SK-N-SH (cell line): Measurements from ENCODE around the gene TBX21. TPM values are rescaled to one million over a fixed set of nuclear protein-coding genes. Genes with fewer than 3 reads are reported as not detected.

Source experiments
- CTCF ChIA-PET: fragments of 300-600, 350-600 bp; formaldehyde crosslinking; extraction: SDS; loops from one replicate; lab custom pipeline; 2021; lab: Yijun Ruan, JAX
- POLR2A ChIA-PET: fragments of 350-600 bp; sonication (Branson Sonifier 250); formaldehyde crosslinking; extraction: SDS; loops from one replicate; lab custom pipeline; 2020; ENCODE audit warnings: antibody characterized with exemption, inconsistent platforms; lab: Yijun Ruan, JAX
- DNase-seq: peaks from one replicate; pipeline ENCODE4 v3.0.0; 2012
- H2AFZ ChIP-seq: fragments of 200-600 bp; sonication (generic); 2 replicates; pipeline ENCODE4 v1.8.1; 2016; ENCODE audit warnings: antibody characterized with exemption, mild to moderate bottlenecking, low read depth
- H3F3A ChIP-seq: fragments of 200-600 bp; sonication (generic); replicated peaks from 2 replicates; pipeline ENCODE3; 2016; ENCODE audit warnings: antibody characterized with exemption, mild to moderate bottlenecking; ENCODE audit not compliant: insufficient read depth
- H3K27ac ChIP-seq, 2 experiments: fragments of 200-500 bp in 1 of 2; fragments of 200-600 bp in 1 of 2; sonication (Bioruptor generic) in 1 of 2; sonication (generic), shearing (Covaris generic) in 1 of 2; 2 replicates each; pipeline versions ENCODE4 v1.5.1 to v1.6.1; 2014 to 2016; ENCODE audit warnings: low read depth in 2 of 2, inconsistent platforms in 1 of 2, low read length in 1 of 2, mild to moderate bottlenecking in 1 of 2, mixed read lengths in 1 of 2
- H3K27me3 ChIP-seq: fragments of 200-600 bp; sonication (generic), shearing (Covaris generic); 2 replicates; pipeline ENCODE4 v1.6.1; 2016; ENCODE audit warnings: mixed run types; ENCODE audit not compliant: insufficient read depth
- H3K36me3 ChIP-seq, 2 experiments: fragments of 200-500 bp in 1 of 2; fragments of 200-600 bp in 1 of 2; sonication (Bioruptor generic) in 1 of 2; sonication (generic) in 1 of 2; replicated peaks in 1 of 2; 2 replicates each; pipeline versions ENCODE3 to v1.5.1; 2014 to 2016; ENCODE audit warnings: low read length in 1 of 2, mild to moderate bottlenecking in 1 of 2; ENCODE audit not compliant: insufficient read depth in 2 of 2, control insufficient read depth in 1 of 2
- H3K4me1 ChIP-seq, 2 experiments: fragments of 200-500 bp in 1 of 2; fragments of 200-600 bp in 1 of 2; sonication (Bioruptor generic) in 1 of 2; sonication (generic), shearing (Covaris generic) in 1 of 2; 2 replicates each; pipeline versions ENCODE4 v1.5.1 to v1.6.1; 2014 to 2016; ENCODE audit warnings: low read depth in 1 of 2, low read length in 1 of 2, mixed run types in 1 of 2; ENCODE audit not compliant: insufficient read depth in 2 of 2, control insufficient read depth in 1 of 2
- H3K4me2 ChIP-seq: fragments of 200-600 bp; sonication (generic), shearing (Covaris generic); 2 replicates; pipeline ENCODE4 v1.6.1; 2017; ENCODE audit warnings: mixed run types
- H3K4me3 ChIP-seq, 2 experiments: fragments of 200-500 bp in 1 of 2; fragments of 200-600 bp in 1 of 2; sonication (Bioruptor generic) in 1 of 2; sonication (generic), shearing (Covaris generic) in 1 of 2; 2 replicates each; pipeline versions ENCODE4 v1.5.1 to v1.8.1; 2014 to 2016; ENCODE audit warnings: low read depth in 2 of 2, inconsistent platforms in 1 of 2, low read length in 1 of 2, mild to moderate bottlenecking in 1 of 2, mixed read lengths in 1 of 2, moderate library complexity in 1 of 2
- H3K79me2 ChIP-seq: fragments of 200-600 bp; sonication (generic); 2 replicates; pipeline ENCODE4 v1.8.1; 2017; ENCODE audit warnings: mild to moderate bottlenecking; ENCODE audit not compliant: insufficient read depth
- H3K9ac ChIP-seq: fragments of 200-600 bp; sonication (generic); 2 replicates; pipeline ENCODE4 v1.6.1; 2017; ENCODE audit warnings: mixed run types
- H3K9me2 ChIP-seq: fragments of 200-600 bp; sonication (generic); 2 replicates; pipeline ENCODE4 v1.6.1; 2017; ENCODE audit warnings: mixed run types
- H3K9me3 ChIP-seq: fragments of 200-600 bp; sonication (generic); 2 replicates; pipeline ENCODE4 v1.6.1; 2017; ENCODE audit warnings: mixed run types, mild to moderate bottlenecking, moderate library complexity
- H4K20me1 ChIP-seq: fragments of 200-600 bp; sonication (generic); 2 replicates; pipeline ENCODE4 v1.6.1; 2017; ENCODE audit warnings: mild to moderate bottlenecking, mixed run types; ENCODE audit not compliant: insufficient read depth
- CHD2 ChIP-seq: fragments of 150-350 bp; IDR thresholded peaks from 2 replicates; pipeline ENCODE4 v1.6.1; 2018; ENCODE audit warnings: low read length; ENCODE audit not compliant: partially characterized antibody
- ELF1 ChIP-seq: IDR thresholded peaks from 2 replicates; pipeline ENCODE4 v1.4.0; 2012
- EP300 ChIP-seq, 2 experiments: IDR thresholded peaks; 2 replicates each; pipeline versions ENCODE4 v1.4.0 to v1.6.1; 2012; ENCODE audit warnings: borderline replicate concordance in 1 of 2, low read depth in 1 of 2, low read length in 1 of 2
- EZH2phosphoT487 ChIP-seq: fragments of 200-600 bp; sonication (generic); IDR thresholded peaks from 2 replicates; pipeline ENCODE4 v1.6.1; 2017; ENCODE audit warnings: low read depth, mixed run types, mild to moderate bottlenecking, antibody characterized with exemption, moderate library complexity, borderline replicate concordance
- FOSL2 ChIP-seq: IDR thresholded peaks from 2 replicates; pipeline ENCODE4 v1.4.0; 2012; ENCODE audit warnings: low read depth, mild to moderate bottlenecking, moderate library complexity, borderline replicate concordance
- FOXJ3 ChIP-seq: sonication (generic); formaldehyde crosslinking; IDR thresholded peaks from 2 replicates; pipeline ENCODE4 v1.5.1; 2020; ENCODE audit warnings: mild to moderate bottlenecking, missing genetic modification reagents
- GABPA ChIP-seq: IDR thresholded peaks from 2 replicates; pipeline ENCODE4 v1.4.0; 2012; ENCODE audit warnings: low read depth, mild to moderate bottlenecking
- GATA2 ChIP-seq: sonication (generic); formaldehyde crosslinking; IDR thresholded peaks from 2 replicates; pipeline ENCODE4 v1.5.0; 2020; ENCODE audit warnings: mild to moderate bottlenecking, missing genetic modification reagents
- MEF2A ChIP-seq: IDR thresholded peaks from 2 replicates; pipeline ENCODE4 v1.4.0; 2012; ENCODE audit warnings: low read depth, borderline replicate concordance
- MXI1 ChIP-seq: IDR thresholded peaks from 2 replicates; pipeline ENCODE4 v1.6.1; 2012; ENCODE audit warnings: mild to moderate bottlenecking, low read depth, low read length, improper control_type of control experiment
- NFIC ChIP-seq: IDR thresholded peaks from 2 replicates; pipeline ENCODE4 v1.4.0; 2012; ENCODE audit warnings: borderline replicate concordance
- NRF1 ChIP-seq: IDR thresholded peaks from 2 replicates; pipeline ENCODE4 v1.6.1; 2012; ENCODE audit warnings: low read depth, mild to moderate bottlenecking, low read length
- POLR2AphosphoS5 ChIP-seq: IDR thresholded peaks from 2 replicates; pipeline ENCODE4 v1.6.1; 2012; ENCODE audit warnings: low read depth, low read length
- RCOR1 ChIP-seq: fragments of 150-350 bp; IDR thresholded peaks from 2 replicates; pipeline ENCODE4 v1.6.1; 2017; ENCODE audit warnings: antibody characterized with exemption, low read length
- RFX5 ChIP-seq: IDR thresholded peaks from 2 replicates; pipeline ENCODE4 v1.6.1; 2012; ENCODE audit warnings: mild to moderate bottlenecking, improper control_type of control experiment, low read length
- SIN3A ChIP-seq: IDR thresholded peaks from 2 replicates; pipeline ENCODE4 v1.6.1; 2012; ENCODE audit warnings: low read depth, mild to moderate bottlenecking, low read length, moderate library complexity, borderline replicate concordance
- SMC3 ChIP-seq: IDR thresholded peaks from 2 replicates; pipeline ENCODE4 v1.6.1; 2012; ENCODE audit warnings: low read depth, low read length, improper control_type of control experiment
- TAF1 ChIP-seq: IDR thresholded peaks from 2 replicates; pipeline ENCODE4 v1.6.1; 2012; ENCODE audit warnings: low read depth, mild to moderate bottlenecking, low read length, moderate library complexity, borderline replicate concordance
- WGBS: methylation state at CpG from one replicate; pipeline ENCODE4 v1.1.6; 2017; ENCODE audit warnings: low lambda C conversion rate; 5-methylcytosine and 5-hydroxymethylcytosine counted together
- polyA plus RNA-seq, 3 experiments: library from polyadenylated mRNA; depleted of rRNA; stranded (reverse); fragments of >200 nt; gene quantifications; 2 replicates each; pipeline ENCODE4 v1.2.3, GENCODE V29; 2012
- TF ChIP-seq, protein P1 (sequence below): IDR thresholded peaks from 2 replicates; pipeline ENCODE4 v1.4.0; 2012; ENCODE audit warnings: low read depth
- TF ChIP-seq, protein P2 (sequence below): fragments of 150-350 bp; IDR thresholded peaks from 2 replicates; pipeline ENCODE4 v1.6.1; 2016; ENCODE audit warnings: mild to moderate bottlenecking, low read depth, low read length

TBX21 gene
- polyA plus RNA-seq, 1 of the 3 experiments (the other 2 are of a cell fraction): not detected

DNA sequence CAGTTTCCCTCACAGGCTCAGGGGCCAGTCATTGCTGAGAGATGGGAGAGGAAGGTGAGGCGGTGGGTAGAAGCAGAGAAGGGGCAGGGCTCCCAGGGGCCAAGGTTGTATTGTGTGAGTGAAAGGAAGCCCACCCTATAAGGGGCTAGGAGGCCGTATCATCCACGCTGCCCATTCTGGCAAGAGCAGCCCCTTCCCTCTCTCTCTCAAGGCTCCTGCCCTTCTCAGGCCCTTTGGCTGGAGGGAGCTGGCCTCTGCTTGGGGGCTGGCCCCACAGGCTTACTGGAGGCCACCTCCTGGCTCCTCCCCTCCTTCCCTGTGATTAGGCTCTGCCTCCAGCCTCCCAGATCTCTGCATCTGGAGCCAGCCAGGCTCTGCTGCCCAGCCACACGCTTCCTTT is 31.4 kb upstream of the TBX21 start:
- Histone ChIP-seq H3K79me2 (no peaks in the 10 kb centered on the region), H2AFZ (no peak overlapping the region), H3K9me3 (no peaks in the 10 kb centered on the region)
- CTCF ChIA-PET: interaction anchor here (1.0 to 11.3 kb wide), 6 partner anchors 11 to 89 kb away, joined by 3 to 211 read pairs (median 84); partner anchors contain the start of gene TBX21
- TF ChIP-seq FOSL2: no peak
- no peak for TF ChIP-seq EZH2phosphoT487
- TF ChIP-seq MEF2A: no peak
- no peak for TF ChIP-seq SIN3A
- no peak for TF ChIP-seq RCOR1
- no peak for TF ChIP-seq MXI1
- TF ChIP-seq CHD2: no peak
- TF ChIP-seq GABPA: no peak
- TF ChIP-seq SMC3: no peak
- no peak for TF ChIP-seq TAF1
- TF ChIP-seq, protein P1, sequence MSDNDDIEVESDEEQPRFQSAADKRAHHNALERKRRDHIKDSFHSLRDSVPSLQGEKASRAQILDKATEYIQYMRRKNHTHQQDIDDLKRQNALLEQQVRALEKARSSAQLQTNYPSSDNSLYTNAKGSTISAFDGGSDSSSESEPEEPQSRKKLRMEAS: no peak
- TF ChIP-seq FOXJ3 (CRISPR knock-in tag): no peak
- TF ChIP-seq ELF1: no peak
- no peak for TF ChIP-seq EP300 (IDR thresholded peaks at IDR 0.05; ENCODE audit: borderline replicate concordance in 1 of 2, low read depth in 1 of 2, low read length in 1 of 2)
- TF ChIP-seq GATA2 (CRISPR knock-in tag): no peak
- TF ChIP-seq RFX5: no peak
- TF ChIP-seq, protein P2, sequence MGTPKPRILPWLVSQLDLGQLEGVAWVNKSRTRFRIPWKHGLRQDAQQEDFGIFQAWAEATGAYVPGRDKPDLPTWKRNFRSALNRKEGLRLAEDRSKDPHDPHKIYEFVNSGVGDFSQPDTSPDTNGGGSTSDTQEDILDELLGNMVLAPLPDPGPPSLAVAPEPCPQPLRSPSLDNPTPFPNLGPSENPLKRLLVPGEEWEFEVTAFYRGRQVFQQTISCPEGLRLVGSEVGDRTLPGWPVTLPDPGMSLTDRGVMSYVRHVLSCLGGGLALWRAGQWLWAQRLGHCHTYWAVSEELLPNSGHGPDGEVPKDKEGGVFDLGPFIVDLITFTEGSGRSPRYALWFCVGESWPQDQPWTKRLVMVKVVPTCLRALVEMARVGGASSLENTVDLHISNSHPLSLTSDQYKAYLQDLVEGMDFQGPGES: no peak
- no peak for TF ChIP-seq NFIC
- TF ChIP-seq NRF1: no peak
- TF ChIP-seq POLR2AphosphoS5: no peak
- TF ChIP-seq, all 33 proteins: peak for 0
- H3K27me3 ChIP-seq: no peaks in the 10 kb centered on the region
- peaks cover 7% of the 10 kb centered on the region for H3F3A ChIP-seq
- POLR2A ChIA-PET: interaction anchor here (1.0 kb wide), 1 partner anchor 51 kb away, joined by 3 read pairs; no protein-coding TSS in a partner anchor
- peaks cover 7% of the 10 kb centered on the region; the same call in 1 of the 2 replicates for H4K20me1 ChIP-seq
- H3K4me2 ChIP-seq: no peak overlapping the region
- DNase-seq: peak; percentile 70
- no peak overlapping the region for H3K9ac ChIP-seq
- H3K9me2 ChIP-seq: no peaks in the 10 kb centered on the region
- H3K27ac ChIP-seq: no peak overlapping the region
- peaks cover 12 to 22% of the 10 kb centered on the region in 2 experiments for H3K36me3 ChIP-seq
- no peak overlapping the region for H3K4me3 ChIP-seq
- no peaks in the 10 kb centered on the region; a peak in 2 of 4 replicates for H3K4me1 ChIP-seq
- WGBS: 99% methylated on average over 4 of the region's 4 CpGs
